GM15510 (cell line): ENCODE measurements around the gene ZNF202.

Experiments
- POLR2A ChIP-seq: IDR thresholded peaks from 3 replicates; pipeline ENCODE4 v1.6.1; 2011; ENCODE audit warnings: borderline replicate concordance; ENCODE audit not compliant: insufficient read length; ENCODE audit errors: extremely low read depth

Gene ZNF202

DNA sequence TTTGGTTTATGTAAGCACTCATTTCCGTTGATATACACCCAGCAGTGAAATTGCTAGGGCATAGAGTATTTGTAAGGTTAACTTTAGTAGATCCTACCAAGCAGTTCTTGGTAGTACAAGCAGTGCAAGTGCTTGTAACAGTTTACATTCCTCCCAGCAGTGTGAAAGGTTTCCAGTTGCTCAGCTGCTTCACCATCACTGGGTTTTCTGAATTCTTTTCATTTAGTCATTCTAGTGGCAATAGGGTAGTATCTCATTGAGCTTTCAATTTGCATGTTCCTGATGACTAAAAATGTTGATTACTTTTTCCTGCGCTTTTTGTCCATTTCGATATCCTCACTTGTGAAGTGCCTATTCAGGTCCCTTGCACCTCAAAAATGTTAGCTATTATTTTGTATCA is 34.3 kb downstream of the ZNF202 start:
- TF ChIP-seq POLR2A, result no peak

DNA sequence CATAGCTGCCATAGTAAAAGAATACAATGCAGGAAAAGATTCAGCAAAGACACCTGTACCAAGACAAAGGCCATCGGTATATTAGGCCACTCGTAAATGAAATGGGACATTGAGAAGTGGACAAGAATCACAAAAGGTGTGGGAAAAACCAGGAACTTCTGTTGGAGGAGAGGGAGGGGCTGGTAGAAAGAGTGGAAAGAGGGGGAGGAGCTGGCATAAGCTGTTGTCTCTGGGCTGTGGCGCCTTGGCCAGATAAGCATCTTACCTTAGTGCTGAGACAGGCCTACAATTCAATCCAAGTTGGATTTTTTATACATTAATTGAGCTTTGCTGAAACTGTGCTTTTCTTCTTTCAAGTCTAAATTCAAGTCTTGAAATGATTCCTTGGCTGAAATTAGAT is 37.1 kb downstream of the ZNF202 start:
- no peak for TF ChIP-seq POLR2A

DNA sequence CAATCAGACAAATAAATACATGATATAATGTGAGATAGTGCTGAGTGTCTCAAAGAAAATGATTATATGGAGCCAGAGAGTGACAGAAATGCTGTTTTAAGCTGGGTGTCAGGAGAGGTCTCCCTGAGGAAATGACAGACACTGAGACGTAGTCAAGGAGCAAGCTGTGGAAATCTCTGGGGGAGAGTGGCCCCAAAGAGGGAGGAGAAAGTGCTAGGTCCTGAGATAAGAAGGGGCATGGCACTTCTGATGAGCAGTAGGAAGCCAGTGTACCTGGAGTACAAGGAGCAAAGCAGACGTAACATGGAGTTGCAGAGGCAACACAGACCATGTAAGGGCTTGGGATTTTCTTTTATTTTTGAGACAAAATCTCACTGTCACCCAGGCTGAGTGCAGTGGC is 38.8 kb downstream of the ZNF202 start:
- TF ChIP-seq POLR2A, result no peak

DNA sequence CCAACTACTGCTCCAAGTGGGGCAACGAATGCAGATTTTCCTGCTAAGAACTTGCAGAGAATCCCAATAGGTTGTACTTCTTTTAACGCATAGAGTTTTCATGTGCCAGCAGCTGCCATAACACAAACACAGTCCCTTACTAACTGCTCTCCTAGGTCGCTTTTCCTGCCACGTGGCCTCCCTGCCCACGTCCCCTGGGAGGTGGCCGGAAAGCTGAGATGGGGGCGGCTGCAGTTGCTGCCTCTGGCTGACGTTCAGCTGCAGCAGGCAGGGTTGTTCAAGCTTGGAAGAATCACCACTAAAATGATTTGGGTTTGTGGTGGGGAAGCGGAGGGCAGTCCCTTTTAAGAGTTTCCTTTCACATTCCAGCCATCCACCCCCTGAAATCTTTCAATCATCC is 39.3 kb downstream of the ZNF202 start:
- TF ChIP-seq POLR2A, result no peak

DNA sequence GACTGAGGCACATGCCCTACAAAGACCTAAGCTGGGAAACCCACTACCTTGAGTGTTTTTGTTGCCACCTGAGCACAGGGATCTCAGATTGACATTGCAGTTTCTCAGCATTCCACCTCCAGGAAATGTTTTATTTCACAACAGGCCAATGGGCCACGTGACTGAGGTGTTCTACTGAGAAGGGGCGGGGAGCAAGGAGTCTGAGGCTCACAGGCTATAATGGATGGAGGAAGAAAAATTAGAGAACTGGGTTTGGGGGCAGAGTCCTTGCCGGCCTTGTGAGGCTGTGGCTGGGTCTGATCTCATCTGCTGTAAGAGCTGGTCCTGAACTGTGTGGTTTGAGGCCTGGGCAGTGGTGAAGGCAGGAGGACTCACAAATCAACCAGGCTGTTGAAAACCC is 40.7 kb downstream of the ZNF202 start:
- no peak for TF ChIP-seq POLR2A

DNA sequence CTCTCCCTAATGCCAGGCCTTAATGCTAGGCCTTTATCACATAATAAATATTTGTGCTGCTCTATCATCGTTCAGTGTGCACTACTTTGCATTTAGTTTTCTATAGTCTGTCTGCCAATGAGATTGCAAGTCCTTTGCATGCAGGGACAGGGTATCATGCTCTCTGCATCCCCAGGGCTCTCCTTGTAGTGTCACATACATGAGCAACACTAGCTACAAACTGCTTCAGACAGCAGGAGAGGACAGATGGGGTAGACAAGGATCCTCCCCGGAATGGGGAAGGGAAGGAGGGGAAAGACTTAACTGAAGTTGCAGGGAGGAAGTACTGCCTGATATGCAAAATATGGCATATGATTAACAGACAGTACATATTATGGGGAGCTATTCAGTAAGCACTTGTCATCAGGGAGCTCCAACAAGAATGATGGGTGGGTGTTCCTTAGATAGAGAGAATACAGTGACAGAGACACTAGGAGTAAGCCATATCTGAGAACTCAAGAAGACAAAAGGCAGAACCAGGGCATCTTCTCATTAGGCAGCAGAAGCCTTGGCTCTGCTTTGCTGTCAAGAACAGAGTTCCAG is 42.8 kb downstream of the ZNF202 start:
- TF ChIP-seq POLR2A, result no peak

DNA sequence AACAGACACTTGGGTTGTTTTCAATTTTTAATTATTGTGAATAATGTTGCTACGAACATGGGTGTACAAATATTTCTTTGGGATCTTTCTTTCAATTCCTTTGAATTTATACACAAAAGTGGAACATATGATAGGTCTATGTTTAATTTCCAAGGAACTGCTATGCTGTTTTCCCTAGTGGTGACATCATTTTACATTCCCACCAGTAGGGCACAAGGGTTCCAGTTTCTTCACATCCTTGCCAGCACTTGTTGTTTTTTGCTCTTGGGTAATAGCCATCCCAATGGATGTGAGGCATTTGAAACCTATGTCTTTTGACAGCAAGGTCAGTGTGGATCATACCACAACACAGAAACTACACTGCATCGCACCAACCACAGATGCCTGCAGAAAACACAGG is 45.3 kb downstream of the ZNF202 start:
- no peak for TF ChIP-seq POLR2A

DNA sequence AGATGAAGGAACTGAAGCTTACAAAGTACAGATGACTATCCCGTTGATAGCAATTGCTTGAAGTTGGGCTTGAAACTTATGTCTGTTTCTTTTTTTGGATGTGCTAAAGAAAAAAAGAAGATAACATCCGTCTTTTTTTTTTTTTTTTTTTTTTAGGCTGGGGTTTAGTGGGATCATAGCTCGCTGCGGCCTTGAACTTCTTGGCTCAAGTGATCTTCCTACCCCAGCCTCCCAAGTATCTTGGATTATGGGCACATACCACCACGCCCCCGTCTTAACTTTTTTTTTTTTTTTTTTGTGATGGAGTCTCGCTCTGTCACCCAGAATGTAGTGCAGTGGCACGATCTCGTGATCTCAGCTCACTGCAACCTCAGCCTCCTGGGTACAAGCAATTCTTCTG is 46.2 kb downstream of the ZNF202 start:
- no peak for TF ChIP-seq POLR2A

DNA sequence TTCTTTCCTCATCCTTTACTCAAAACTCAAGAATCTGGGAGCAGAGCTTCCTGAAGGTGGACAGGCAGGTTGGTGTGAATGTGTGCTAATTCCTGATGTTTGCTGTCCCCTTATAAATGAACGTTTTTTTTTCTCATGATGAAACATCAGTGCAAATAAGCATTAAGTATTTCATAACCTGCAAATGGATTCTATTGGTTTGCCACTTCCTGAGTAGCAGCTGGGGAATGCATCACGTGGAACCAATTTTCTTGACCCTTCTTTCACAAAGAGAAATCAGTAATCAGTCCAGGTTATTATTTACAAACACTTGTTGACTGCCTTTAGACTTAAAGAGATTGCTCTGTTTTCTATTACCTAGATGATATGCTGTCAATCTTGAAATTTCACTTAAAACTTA is 46.9 kb downstream of the ZNF202 start:
- TF ChIP-seq POLR2A, result no peak

DNA sequence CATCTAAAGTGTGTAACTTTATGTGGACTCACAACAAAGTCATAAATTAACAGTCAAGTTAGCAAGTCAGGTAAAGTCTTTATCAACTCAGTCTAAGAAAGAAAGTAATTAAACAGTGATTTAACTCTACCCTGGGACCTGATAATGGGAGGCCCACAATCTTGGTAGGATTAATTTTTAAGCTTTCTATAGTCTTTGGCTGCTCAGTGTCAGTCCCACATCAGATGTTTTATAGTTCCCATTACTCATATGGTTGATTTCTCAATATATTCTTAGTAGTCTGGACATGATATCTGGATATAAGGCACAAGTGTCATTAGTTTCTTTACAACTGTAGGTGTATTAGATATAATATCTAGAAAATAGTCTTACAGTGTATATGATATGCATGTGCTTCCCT is 48.5 kb downstream of the ZNF202 start:
- TF ChIP-seq POLR2A, result no peak

DNA sequence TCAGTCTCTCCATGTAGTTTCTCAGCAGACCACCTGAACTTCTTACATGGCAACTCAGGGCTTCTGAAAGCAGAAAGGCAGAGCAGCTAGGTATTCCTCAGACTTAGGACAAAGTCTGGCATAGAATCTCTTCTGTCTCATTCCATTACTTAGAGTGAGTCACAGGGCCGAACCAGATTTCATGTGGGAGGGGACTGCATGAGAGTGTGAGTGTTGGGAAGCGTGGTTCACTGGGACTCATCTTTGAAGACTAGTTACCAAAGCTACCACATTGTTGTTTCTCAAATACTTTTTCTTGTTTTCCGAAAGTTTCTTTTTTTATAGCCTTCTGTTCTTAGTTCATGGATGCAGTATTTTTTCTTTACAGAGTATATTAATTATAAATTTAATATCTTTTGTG is 51.0 kb downstream of the ZNF202 start:
- no peak for TF ChIP-seq POLR2A

DNA sequence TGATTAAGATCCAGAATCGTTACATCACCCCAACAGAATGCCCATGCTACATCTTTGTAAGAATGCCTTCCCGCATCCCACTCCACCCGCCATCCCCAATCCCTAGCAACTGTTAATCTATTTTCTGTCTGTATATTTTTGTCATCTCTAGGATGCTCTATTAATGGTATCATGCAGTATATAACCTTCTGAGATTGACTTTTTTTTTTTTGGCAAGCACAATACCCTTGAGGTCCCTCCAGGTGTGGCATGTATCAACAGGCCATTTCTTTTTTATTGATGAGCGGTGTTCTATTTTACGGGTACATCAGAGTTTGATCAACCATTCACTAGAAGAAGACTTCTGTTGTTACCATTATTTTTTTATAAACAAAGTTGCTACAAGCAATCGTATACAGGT is 56.9 kb downstream of the ZNF202 start:
- no peak for TF ChIP-seq POLR2A

DNA sequence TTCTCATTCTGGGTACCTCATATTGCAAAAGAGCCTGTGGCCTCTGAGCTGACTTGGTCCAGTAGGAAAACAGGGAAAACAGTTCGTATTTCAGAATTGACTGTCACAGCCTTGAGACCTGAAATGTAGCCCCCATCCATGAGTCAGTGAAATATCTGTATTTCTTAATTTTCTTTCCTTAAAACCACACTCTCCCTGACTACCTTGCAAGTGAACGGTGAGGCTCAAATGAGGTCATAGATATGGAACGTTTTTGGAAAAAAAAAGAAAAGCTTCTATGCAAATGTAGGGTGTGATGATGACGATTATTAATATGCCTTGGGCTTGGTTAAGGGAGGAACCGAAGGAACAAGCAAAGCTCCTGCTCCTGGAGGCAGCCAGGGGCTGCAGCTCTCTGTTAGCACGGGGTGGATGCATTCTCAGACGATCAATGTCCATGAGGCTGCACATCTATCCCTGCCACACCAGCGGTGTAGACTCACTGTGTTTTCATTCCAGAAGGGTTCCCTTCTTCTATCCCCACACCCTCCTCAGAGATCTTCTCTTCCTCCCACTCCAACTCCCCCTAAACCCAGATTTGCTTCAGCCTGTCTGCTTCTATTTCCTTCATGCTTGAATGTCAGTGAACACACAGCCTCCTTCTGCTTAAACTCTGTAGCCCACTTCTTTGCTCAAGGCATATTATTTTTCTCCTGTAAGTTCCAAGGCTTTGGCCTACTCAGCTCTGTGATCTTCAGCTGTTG is 57.9 kb downstream of the ZNF202 start:
- TF ChIP-seq POLR2A, result no peak

DNA sequence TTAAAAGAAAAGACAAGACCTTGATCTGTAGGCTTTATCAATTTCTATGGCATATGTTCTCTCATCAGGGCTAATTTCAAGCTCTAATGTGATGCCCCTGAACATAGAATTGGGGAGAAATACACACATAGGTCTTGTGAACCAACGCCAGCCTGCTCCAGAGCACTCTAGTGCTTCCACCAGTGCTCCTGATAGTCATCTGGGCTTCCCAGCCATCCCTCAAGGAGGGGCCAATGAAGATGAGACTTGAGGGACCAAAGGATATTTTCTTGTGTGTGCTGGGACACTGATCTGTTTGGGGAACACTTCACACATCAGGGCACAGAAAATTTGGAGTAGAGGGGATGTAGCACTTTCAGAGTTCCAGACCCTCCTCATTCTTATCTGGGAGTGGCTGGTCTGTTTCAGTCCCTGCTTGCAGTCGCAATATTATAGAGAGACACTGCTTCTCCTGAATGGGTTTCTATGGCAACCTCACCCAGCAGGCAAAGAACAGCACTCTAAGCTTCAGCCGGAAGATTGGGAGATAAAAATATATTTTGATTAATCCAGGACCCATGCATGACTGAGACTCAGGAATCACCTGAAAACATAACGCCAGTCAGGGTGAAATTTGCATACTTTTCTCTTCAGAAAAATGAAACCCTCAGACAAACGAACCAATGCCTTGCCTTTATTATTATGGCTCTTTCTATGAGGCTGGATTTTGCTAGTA is 58.6 kb downstream of the ZNF202 start:
- no peak for TF ChIP-seq POLR2A

DNA sequence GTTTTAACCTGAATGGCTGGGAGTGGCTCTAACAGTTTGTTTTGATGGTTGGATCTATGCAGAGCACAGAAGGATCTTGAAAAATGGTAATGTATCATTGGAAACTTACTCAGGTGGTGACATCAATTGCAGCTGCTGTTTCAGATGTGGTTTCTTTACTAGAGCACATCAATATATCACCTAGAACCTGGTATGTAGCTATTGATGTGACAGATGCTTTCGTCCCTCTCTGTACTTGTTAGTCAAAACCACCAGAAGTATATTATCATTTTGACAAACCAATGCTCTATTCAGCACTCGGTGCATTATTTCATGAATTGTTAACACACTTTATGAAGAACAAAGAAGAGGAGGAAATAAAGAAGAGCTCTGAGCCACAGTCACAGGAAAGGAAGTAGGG is 60.4 kb downstream of the ZNF202 start:
- TF ChIP-seq POLR2A, result no peak

DNA sequence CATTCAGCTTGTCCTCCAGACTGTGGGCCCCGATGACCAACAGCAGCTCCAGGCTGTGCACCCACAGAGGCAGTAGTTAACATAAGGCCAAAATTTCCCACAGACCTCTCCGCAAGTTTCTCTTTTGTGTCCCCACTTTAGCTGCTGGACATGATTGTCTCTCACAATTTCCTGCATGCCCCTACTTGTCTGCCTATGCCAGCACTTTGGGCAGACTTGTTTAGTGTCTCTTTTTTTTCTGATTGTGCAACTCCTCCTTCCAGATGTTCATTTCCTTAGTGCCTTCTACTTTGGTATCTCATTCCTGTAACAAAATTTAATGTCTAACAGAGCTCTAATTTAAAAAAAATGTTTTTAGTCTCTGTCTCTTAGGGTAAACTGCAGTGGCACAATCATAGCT is 63.2 kb downstream of the ZNF202 start:
- TF ChIP-seq POLR2A, result no peak
